ENCODE measurements around the gene HELLS. TPM values are rescaled to one million over a fixed set of nuclear protein-coding genes. Genes with fewer than 3 reads are reported as not detected.

HELLS gene
- total and polyA plus RNA-seq, 10 of the 15 experiments (the other 5 are each of a cell fraction or from before 2014, with no cell fraction given), result 33.9 to 159 (median 123) TPM

DNA sequence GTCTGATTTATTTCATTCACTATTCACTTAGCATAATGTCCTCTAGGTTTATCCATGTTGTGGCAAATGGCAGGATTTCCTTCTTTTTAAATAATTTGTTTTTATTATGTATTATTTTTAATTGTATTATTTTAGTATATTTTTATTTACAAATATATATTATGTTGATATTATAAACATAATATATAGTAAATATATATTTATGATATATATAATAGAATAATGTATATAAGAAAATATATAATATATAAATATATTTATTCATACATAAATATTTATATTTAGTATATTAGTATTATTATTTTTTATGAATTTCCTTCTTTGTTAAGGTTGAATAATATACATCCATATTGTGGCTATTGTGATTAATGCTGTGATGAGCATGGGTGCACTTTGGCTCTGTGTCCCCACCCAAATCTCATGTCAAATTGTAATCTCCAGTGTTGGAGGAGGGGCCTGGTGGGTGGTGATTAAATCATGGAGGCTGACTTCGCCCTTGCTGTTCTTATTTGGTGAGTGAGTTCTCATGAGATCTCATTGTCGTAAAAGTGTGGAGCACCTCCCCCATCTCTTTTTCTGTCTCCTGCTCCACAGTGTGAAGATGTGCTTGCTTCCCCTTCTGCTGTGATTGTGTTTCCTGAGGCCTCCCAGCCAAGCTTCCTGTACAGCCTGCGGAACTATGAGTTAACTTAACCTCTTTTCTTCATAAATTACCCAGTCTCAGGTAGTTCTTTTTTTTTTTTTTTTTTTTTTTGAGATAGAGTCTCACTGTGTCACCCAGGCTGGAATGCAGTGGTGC, 85.7 kb downstream of the HELLS start:
- Histone ChIP-seq H3K4me1 (ENCODE audit: control insufficient read depth, insufficient read depth, low read length) (no peaks in the 10 kb centered on the region), H3K9ac (ENCODE audit: control insufficient read depth, insufficient read depth, low read length) (no peak overlapping the region), H3K9me3 (replicated peaks; ENCODE audit: control insufficient read depth, insufficient read depth, low read length) (no peaks in the 10 kb centered on the region; the same call in 2 of the 3 replicates), H3K27me3 (replicated peaks in 1 of 2; ENCODE audit: control insufficient read depth in 2 of 2, insufficient read depth in 2 of 2, low read length in 1 of 2) (no peaks in the 10 kb centered on the region), H3K27ac (ENCODE audit: control insufficient read depth, insufficient read depth) (no peak overlapping the region), H4K20me1 (ENCODE audit: control insufficient read depth, insufficient read depth) (no peaks in the 10 kb centered on the region), H3K4me3 (no peak overlapping the region), H3K4me2 (ENCODE audit: control insufficient read depth, insufficient read depth) (no peak overlapping the region), H2AFZ (ENCODE audit: control insufficient read depth, low read depth, low read length) (no peak overlapping the region), H3K36me3 (ENCODE audit: control insufficient read depth in 2 of 2, insufficient read depth in 2 of 2, low read length in 1 of 2) (no peaks in the 10 kb centered on the region), H3K79me2 (ENCODE audit: control insufficient read depth, insufficient read depth, low read length) (no peaks in the 10 kb centered on the region)
- FAIRE-seq (no peak), DNase-seq (ENCODE audit: low read depth, low spot score) (no peak), ATAC-seq (no peak)
- BruUV-seq (replicated peaks), result no TSS peak
- 31% methylated on average over 3 of the region's 3 CpGs for WGBS (ENCODE audit: insufficient coverage, insufficient replicate concordance, low lambda C conversion rate, missing lambda C conversion rate)
- intact Hi-C loops (cut with micrococcal nuclease; ENCODE audit: unreplicated experiment), result loop anchor here (2.0 to 10.0 kb wide), 2 partner anchors 502 to 614 kb away; no protein-coding TSS in a partner anchor
- ChIA-PET SMC1A (ENCODE audit: uncharacterized antibody, unreplicated experiment) (interaction anchor here (1.3 kb wide), 1 partner anchor 332 kb away, joined by 3 read pairs; no protein-coding TSS in a partner anchor), POLR2A (no interaction called here), RAD21 (ENCODE audit: unreplicated experiment) (interaction anchor here (0.6 kb wide), 1 partner anchor 84 kb away, joined by 3 read pairs; no protein-coding TSS in a partner anchor), CTCF (interaction anchor here (0.6 to 0.8 kb wide), 2 partner anchors 612 to 642 kb away, joined by 3 to 5 read pairs; no protein-coding TSS in a partner anchor)
- in situ Hi-C loops (cut with MboI), result loop anchor here (10.0 kb wide), 1 partner anchor 734 kb away; no protein-coding TSS in a partner anchor
- TF ChIP-seq, protein P1, sequence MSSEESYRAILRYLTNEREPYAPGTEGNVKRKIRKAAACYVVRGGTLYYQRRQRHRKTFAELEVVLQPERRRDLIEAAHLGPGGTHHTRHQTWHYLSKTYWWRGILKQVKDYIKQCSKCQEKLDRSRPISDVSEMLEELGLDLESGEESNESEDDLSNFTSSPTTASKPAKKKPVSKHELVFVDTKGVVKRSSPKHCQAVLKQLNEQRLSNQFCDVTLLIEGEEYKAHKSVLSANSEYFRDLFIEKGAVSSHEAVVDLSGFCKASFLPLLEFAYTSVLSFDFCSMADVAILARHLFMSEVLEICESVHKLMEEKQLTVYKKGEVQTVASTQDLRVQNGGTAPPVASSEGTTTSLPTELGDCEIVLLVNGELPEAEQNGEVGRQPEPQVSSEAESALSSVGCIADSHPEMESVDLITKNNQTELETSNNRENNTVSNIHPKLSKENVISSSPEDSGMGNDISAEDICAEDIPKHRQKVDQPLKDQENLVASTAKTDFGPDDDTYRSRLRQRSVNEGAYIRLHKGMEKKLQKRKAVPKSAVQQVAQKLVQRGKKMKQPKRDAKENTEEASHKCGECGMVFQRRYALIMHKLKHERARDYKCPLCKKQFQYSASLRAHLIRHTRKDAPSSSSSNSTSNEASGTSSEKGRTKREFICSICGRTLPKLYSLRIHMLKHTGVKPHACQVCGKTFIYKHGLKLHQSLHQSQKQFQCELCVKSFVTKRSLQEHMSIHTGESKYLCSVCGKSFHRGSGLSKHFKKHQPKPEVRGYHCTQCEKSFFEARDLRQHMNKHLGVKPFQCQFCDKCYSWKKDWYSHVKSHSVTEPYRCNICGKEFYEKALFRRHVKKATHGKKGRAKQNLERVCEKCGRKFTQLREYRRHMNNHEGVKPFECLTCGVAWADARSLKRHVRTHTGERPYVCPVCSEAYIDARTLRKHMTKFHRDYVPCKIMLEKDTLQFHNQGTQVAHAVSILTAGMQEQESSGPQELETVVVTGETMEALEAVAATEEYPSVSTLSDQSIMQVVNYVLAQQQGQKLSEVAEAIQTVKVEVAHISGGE (CRISPR knock-in tag; IDR thresholded peaks at IDR 0.05), result no peak
- TF ChIP-seq TAF1 (IDR thresholded peaks at IDR 0.05; ENCODE audit: borderline replicate concordance, low read depth, low read length), result no peak
- no peak for TF ChIP-seq CBFB (IDR thresholded peaks at IDR 0.05; ENCODE audit: low read depth)
- no peak for TF ChIP-seq YY1 (IDR thresholded peaks at IDR 0.05; ENCODE audit: low read depth, low read length)
- TF ChIP-seq, protein P2, sequence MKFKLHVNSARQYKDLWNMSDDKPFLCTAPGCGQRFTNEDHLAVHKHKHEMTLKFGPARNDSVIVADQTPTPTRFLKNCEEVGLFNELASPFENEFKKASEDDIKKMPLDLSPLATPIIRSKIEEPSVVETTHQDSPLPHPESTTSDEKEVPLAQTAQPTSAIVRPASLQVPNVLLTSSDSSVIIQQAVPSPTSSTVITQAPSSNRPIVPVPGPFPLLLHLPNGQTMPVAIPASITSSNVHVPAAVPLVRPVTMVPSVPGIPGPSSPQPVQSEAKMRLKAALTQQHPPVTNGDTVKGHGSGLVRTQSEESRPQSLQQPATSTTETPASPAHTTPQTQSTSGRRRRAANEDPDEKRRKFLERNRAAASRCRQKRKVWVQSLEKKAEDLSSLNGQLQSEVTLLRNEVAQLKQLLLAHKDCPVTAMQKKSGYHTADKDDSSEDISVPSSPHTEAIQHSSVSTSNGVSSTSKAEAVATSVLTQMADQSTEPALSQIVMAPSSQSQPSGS (IDR thresholded peaks at IDR 0.05; ENCODE audit: low read length), result no peak
- no peak for TF ChIP-seq EGR1 (IDR thresholded peaks at IDR 0.05; ENCODE audit: borderline replicate concordance in 1 of 2, low read depth in 2 of 2, low read length in 2 of 2)
- TF ChIP-seq, protein P3, sequence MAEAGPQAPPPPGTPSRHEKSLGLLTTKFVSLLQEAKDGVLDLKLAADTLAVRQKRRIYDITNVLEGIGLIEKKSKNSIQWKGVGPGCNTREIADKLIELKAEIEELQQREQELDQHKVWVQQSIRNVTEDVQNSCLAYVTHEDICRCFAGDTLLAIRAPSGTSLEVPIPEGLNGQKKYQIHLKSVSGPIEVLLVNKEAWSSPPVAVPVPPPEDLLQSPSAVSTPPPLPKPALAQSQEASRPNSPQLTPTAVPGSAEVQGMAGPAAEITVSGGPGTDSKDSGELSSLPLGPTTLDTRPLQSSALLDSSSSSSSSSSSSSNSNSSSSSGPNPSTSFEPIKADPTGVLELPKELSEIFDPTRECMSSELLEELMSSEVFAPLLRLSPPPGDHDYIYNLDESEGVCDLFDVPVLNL (IDR thresholded peaks at IDR 0.05; ENCODE audit: low read depth, low read length), result no peak
- TF ChIP-seq SMAD5 (IDR thresholded peaks at IDR 0.05; ENCODE audit: low read depth), result no peak
- TF ChIP-seq IRF4 (IDR thresholded peaks at IDR 0.05; ENCODE audit: low read depth, low read length), result no peak
- TF ChIP-seq ZNF274 (IDR thresholded peaks at IDR 0.05; ENCODE audit: insufficient read depth, insufficient read length), result no peak
- TF ChIP-seq, protein P4, sequence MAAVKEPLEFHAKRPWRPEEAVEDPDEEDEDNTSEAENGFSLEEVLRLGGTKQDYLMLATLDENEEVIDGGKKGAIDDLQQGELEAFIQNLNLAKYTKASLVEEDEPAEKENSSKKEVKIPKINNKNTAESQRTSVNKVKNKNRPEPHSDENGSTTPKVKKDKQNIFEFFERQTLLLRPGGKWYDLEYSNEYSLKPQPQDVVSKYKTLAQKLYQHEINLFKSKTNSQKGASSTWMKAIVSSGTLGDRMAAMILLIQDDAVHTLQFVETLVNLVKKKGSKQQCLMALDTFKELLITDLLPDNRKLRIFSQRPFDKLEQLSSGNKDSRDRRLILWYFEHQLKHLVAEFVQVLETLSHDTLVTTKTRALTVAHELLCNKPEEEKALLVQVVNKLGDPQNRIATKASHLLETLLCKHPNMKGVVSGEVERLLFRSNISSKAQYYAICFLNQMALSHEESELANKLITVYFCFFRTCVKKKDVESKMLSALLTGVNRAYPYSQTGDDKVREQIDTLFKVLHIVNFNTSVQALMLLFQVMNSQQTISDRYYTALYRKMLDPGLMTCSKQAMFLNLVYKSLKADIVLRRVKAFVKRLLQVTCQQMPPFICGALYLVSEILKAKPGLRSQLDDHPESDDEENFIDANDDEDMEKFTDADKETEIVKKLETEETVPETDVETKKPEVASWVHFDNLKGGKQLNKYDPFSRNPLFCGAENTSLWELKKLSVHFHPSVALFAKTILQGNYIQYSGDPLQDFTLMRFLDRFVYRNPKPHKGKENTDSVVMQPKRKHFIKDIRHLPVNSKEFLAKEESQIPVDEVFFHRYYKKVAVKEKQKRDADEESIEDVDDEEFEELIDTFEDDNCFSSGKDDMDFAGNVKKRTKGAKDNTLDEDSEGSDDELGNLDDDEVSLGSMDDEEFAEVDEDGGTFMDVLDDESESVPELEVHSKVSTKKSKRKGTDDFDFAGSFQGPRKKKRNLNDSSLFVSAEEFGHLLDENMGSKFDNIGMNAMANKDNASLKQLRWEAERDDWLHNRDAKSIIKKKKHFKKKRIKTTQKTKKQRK (IDR thresholded peaks at IDR 0.05; ENCODE audit: low read depth, low read length), result no peak
- TF ChIP-seq, protein P5, sequence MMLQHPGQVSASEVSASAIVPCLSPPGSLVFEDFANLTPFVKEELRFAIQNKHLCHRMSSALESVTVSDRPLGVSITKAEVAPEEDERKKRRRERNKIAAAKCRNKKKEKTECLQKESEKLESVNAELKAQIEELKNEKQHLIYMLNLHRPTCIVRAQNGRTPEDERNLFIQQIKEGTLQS (IDR thresholded peaks at IDR 0.05; ENCODE audit: borderline replicate concordance, extremely low read depth, low read depth, low read length), result no peak

Measured in GM12878 (cell line).